Liver (tissue), 3 donors: ENCODE results near the gene PPIP5K1.
A peak's percentile ranks its signal among the peaks of the same experiment; 100 is the strongest.

ENCODE experiments used
- ATF3 ChIP-seq: IDR thresholded peaks from 2 replicates; pipeline ENCODE4 v1.6.1; 2016; ENCODE audit warnings: antibody characterized with exemption
- CTCF ChIP-seq: fragments of 150-350 bp; IDR thresholded peaks from 2 replicates; pipeline ENCODE4 v1.5.1; 2017; ENCODE audit warnings: improper control_type of control experiment, low read depth, low read length; ENCODE audit not compliant: missing input control
- GABPA ChIP-seq, 2 donors: IDR thresholded peaks in 1 of 2; conservative IDR thresholded peaks in 1 of 2; 2 replicates each; pipeline ENCODE4 v1.6.1; 2016; ENCODE audit warnings: antibody characterized with exemption in 2 of 2, mild to moderate bottlenecking in 1 of 2, moderate library complexity in 1 of 2
- MAX ChIP-seq: IDR thresholded peaks from 2 replicates; pipeline ENCODE4 v1.6.1; 2016; ENCODE audit warnings: antibody characterized with exemption
- RAD21 ChIP-seq, 2 donors: IDR thresholded peaks; 2 replicates each; pipeline ENCODE4 v1.6.1; 2016; ENCODE audit warnings: antibody characterized with exemption in 2 of 2, mild to moderate bottlenecking in 2 of 2
- TAF1 ChIP-seq: conservative IDR thresholded peaks from 2 replicates; pipeline ENCODE4 v1.6.1; 2016; ENCODE audit warnings: antibody characterized with exemption, mild to moderate bottlenecking
- donor health status: healthy.
- donor health status: healthy.

GRCh38 chr15:43514241-43515057 lies 75.6 kb downstream of the PPIP5K1 start:
- TF ChIP-seq CTCF, result peak; percentile 45
- no peak for TF ChIP-seq TAF1
- TF ChIP-seq MAX, result no peak
- peak; percentile 60 to 70 for TF ChIP-seq RAD21 (IDR thresholded peaks at IDR 0.05)
- TF ChIP-seq GABPA (IDR thresholded peaks at IDR 0.05 in 1 of 2, conservative IDR thresholded peaks at IDR 0.05 in 1 of 2), result no peak
- no peak for TF ChIP-seq ATF3
